ENCODE results near the gene CMIP.

DNA sequence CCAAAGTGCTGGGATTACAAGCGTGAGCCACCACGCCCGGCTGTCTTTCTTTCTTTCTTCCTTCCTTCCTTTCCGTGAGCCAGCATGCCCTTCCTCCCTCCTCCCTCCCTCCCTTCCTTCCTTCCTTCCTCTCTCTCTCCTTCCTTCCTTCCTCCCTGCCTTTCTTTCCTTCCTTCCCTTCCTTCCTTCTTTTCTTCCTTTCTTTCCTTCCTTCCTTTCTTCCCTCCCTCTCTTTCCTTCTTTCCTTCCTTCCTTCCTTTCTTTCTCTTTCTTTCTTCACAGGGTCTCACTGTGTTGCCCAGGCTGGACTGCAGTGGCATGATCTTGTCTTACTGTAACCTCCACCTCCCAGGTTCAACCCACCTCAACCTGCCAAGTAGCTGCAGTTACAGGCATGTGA lies 283.8 kb downstream of the CMIP start:
- TF ChIP-seq, protein P1, sequence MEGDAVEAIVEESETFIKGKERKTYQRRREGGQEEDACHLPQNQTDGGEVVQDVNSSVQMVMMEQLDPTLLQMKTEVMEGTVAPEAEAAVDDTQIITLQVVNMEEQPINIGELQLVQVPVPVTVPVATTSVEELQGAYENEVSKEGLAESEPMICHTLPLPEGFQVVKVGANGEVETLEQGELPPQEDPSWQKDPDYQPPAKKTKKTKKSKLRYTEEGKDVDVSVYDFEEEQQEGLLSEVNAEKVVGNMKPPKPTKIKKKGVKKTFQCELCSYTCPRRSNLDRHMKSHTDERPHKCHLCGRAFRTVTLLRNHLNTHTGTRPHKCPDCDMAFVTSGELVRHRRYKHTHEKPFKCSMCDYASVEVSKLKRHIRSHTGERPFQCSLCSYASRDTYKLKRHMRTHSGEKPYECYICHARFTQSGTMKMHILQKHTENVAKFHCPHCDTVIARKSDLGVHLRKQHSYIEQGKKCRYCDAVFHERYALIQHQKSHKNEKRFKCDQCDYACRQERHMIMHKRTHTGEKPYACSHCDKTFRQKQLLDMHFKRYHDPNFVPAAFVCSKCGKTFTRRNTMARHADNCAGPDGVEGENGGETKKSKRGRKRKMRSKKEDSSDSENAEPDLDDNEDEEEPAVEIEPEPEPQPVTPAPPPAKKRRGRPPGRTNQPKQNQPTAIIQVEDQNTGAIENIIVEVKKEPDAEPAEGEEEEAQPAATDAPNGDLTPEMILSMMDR (IDR thresholded peaks at IDR 0.05): no peak
- TF ChIP-seq POLR2A (IDR thresholded peaks at IDR 0.05): no peak
